GM12878 (cell line): ENCODE results near the gene TXNRD1. TPM values are rescaled to one million over a fixed set of nuclear protein-coding genes. Genes with fewer than 3 reads are reported as not detected.

ENCODE experiments used
- ATAC-seq: fragments of 200-7000 bp; cut with Tn5 transposase; 3 replicates; pipeline ENCODE4 v1.9.1; 2020; ENCODE audit warnings: mild to moderate bottlenecking, moderate library complexity
- BruUV-seq: library from RNA; stranded (reverse); fragments of 400-500 nt; replicated peaks from 2 replicates; lab custom pipeline; 2021; lab: Mats Ljungman, UMichigan
- CTCF ChIA-PET: fragments of 300-600 bp; sonication (Branson Sonifier 250); formaldehyde crosslinking; extraction: SDS; loops from one replicate; lab custom pipeline; 2021; ENCODE audit warnings: inconsistent platforms; lab: Yijun Ruan, JAX
- POLR2A ChIA-PET: fragments of 350-600 bp; formaldehyde crosslinking; extraction: SDS; loops from one replicate; lab custom pipeline; 2021; ENCODE audit warnings: inconsistent platforms; lab: Charles Lee
- RAD21 ChIA-PET: fragments of 300-600 bp; sonication (Branson Sonifier 250); formaldehyde crosslinking; loops from one replicate; lab custom pipeline; 2023; ENCODE audit warnings: antibody characterized with exemption; ENCODE audit not compliant: unreplicated experiment; lab: Charles Lee
- SMC1A ChIA-PET: fragments of 300-600 bp; sonication (Branson Sonifier 250); formaldehyde crosslinking; loops from one replicate; lab custom pipeline; 2023; ENCODE audit not compliant: unreplicated experiment, uncharacterized antibody; lab: Charles Lee
- DNase-seq: peaks from one replicate; pipeline ENCODE4 v3.0.0-alpha.2; 2011; ENCODE audit warnings: low read depth, low spot score
- FAIRE-seq: peaks from 3 replicates; lab custom pipeline; 2011; peaks lifted over from hg19 to GRCh38; lab: Jason Lieb, UNC
- H2AFZ ChIP-seq: 2 replicates; pipeline ENCODE4 v1.6.0; 2011; ENCODE audit warnings: low read depth, low read length, control low read depth; ENCODE audit not compliant: control insufficient read depth
- H3K27ac ChIP-seq: 2 replicates; pipeline ENCODE4 v1.5.1; 2011; ENCODE audit warnings: control low read depth; ENCODE audit not compliant: control insufficient read depth, insufficient read depth
- H3K27me3 ChIP-seq, 2 experiments: replicated peaks in 1 of 2; 2 replicates each; pipeline versions ENCODE4 v1.6.0 to v1.6.1; 2011; ENCODE audit warnings: low read length in 1 of 2; ENCODE audit not compliant: control insufficient read depth in 2 of 2, insufficient read depth in 2 of 2
- H3K36me3 ChIP-seq, 2 experiments: 2 replicates each; pipeline ENCODE4 v1.5.1; 2011; ENCODE audit warnings: low read length in 1 of 2; ENCODE audit not compliant: control insufficient read depth in 2 of 2, insufficient read depth in 2 of 2
- H3K4me1 ChIP-seq: 2 replicates; pipeline ENCODE4 v1.6.1; 2011; ENCODE audit warnings: mild to moderate bottlenecking, low read length, moderate library complexity, mixed read lengths; ENCODE audit not compliant: control insufficient read depth, insufficient read depth
- H3K4me2 ChIP-seq: 2 replicates; pipeline ENCODE4 v1.6.0; 2011; ENCODE audit warnings: control low read depth; ENCODE audit not compliant: control insufficient read depth, insufficient read depth
- H3K4me3 ChIP-seq: fragments of 200-600 bp; sonication (generic); 2 replicates; pipeline ENCODE4 v1.5.1; 2016
- H3K79me2 ChIP-seq: 2 replicates; pipeline ENCODE4 v1.6.0; 2011; ENCODE audit warnings: low read length; ENCODE audit not compliant: control insufficient read depth, insufficient read depth
- H3K9ac ChIP-seq: 2 replicates; pipeline ENCODE4 v1.8.0; 2011; ENCODE audit warnings: low read length, control low read depth, mixed read lengths; ENCODE audit not compliant: control insufficient read depth, insufficient read depth
- H3K9me3 ChIP-seq: replicated peaks from 3 replicates; pipeline ENCODE4 v1.5.1; 2011; ENCODE audit warnings: mild to moderate bottlenecking, low read length; ENCODE audit not compliant: control insufficient read depth, insufficient read depth
- H4K20me1 ChIP-seq: 2 replicates; pipeline ENCODE4 v1.6.0; 2011; ENCODE audit not compliant: control insufficient read depth, insufficient read depth
- IRF3 ChIP-seq: fragments of 450-650 bp; IDR thresholded peaks from 2 replicates; pipeline ENCODE4 v1.6.1; 2014; ENCODE audit warnings: mild to moderate bottlenecking
- MYC ChIP-seq: IDR thresholded peaks from 2 replicates; pipeline ENCODE4 v1.6.1; 2011; ENCODE audit warnings: mild to moderate bottlenecking, low read length, moderate library complexity, inconsistent platforms; ENCODE audit not compliant: insufficient read depth, insufficient replicate concordance, insufficient read length, severe bottlenecking
- SMC3 ChIP-seq: IDR thresholded peaks from 2 replicates; pipeline ENCODE4 v1.6.1; 2011; ENCODE audit warnings: low read length, improper control_type of control experiment, borderline replicate concordance
- ZNF207 ChIP-seq: fragments of 450-650 bp; IDR thresholded peaks from 2 replicates; pipeline ENCODE4 v1.6.1; 2014; ENCODE audit warnings: antibody characterized with exemption, mild to moderate bottlenecking, borderline replicate concordance
- ZNF622 ChIP-seq: fragments of 450-650 bp; IDR thresholded peaks from 2 replicates; pipeline ENCODE4 v1.6.1; 2017; ENCODE audit warnings: mild to moderate bottlenecking, inconsistent platforms
- WGBS: methylation state at CpG from one replicate; pipeline ENCODE4 v1.1.6; 2016; ENCODE audit warnings: low lambda C conversion rate; ENCODE audit not compliant: insufficient replicate concordance, insufficient coverage; ENCODE audit errors: missing lambda C conversion rate; 5-methylcytosine and 5-hydroxymethylcytosine counted together
- in situ Hi-C: fragments of 300-500 bp; cut with MboI; formaldehyde crosslinking; loops from 9 replicates; pipeline ENCODE4 v1.14.3; 2018; ENCODE audit warnings: mixed read lengths
- intact Hi-C: fragments of 100-400 bp; cut with micrococcal nuclease; formaldehyde crosslinking; loops from one replicate; pipeline ENCODE4 v1.14.2; 2022; ENCODE audit not compliant: unreplicated experiment
- polyA plus RNA-seq, 11 experiments: library from polyadenylated mRNA; depleted of rRNA in 4 of 11; unstranded in 6 of 11; stranded (reverse) in 5 of 11; fragments of >200 nt; fragmentation: Nextera tagmentation in 4 of 11; fragmentation: Illumina TruSeq in 1 of 11; extraction: Ambion mirVana in 4 of 11; extraction: Trizol in 1 of 11; gene quantifications; 1 replicate in 1 of 11; 2 replicates in 10 of 11; pipeline versions ENCODE4 v1.2.1 to v1.2.3, GENCODE V29; 2011 to 2016; ENCODE audit warnings: inconsistent platforms in 2 of 11, missing spikeins in 2 of 11, low read depth in 1 of 11
- total RNA-seq, 4 experiments: library from RNA; depleted of rRNA in 3 of 4; stranded (reverse); fragments of >200 nt in 3 of 4; fragmentation: Illumina TruSeq in 1 of 4; extraction: Trizol in 1 of 4; gene quantifications; 2 replicates each; pipeline versions ENCODE4 v1.2.1 to v1.2.3, GENCODE V29; 2013 to 2021
- TF ChIP-seq, protein P1 (sequence below): IDR thresholded peaks from 2 replicates; pipeline ENCODE4 v1.6.1; 2012; ENCODE audit warnings: low read depth, low read length, improper control_type of control experiment

TXNRD1 gene
- total and polyA plus RNA-seq, 10 of the 15 experiments (the other 5 are each of a cell fraction or from before 2014, with no cell fraction given): 52.6 to 84.6 (median 67.8) TPM

DNA sequence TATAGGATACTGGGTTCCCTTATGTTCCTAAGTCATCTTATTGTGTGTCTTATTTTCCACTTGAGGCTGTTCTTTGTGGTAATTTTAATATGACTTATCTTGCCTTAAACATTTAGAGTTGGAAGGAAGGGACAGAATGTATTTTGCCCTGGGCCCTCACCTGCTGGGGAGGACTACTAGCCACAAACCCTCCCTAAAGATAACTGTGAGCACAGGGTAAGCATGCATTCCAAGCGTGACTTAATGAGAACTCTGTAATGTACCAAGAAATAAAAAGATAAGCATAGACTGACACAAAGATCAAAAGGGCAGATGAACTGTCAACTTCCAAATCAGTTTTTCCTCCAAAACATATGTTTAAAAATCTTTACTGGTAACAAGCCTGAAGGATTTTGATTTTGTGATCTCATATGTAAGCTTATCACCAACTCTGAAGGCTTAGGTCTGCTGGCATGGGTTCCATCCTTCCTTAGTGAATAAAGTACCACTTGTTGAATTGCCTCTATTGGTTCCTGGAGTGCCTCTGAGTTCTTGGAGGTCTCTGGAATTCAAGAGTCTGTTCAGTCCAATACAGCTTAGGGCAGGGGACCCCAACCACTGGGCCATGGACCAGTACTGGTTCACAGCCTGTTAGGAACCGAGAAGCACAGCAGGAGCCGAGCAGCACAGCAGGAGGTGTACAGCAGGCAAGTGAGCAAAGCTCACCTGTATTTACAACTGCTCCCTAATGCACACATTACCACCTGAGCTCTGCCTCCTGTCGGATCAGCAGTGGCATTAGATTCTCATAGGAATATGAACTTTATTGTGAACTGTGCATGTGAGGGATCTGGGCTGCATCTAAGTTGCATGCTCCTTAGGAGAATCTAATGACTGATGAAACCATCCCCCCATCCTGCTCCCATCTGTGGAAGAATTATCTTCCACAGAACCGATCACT is 47.8 kb upstream of the TXNRD1 start:
- no peaks in the 10 kb centered on the region for H4K20me1 ChIP-seq
- ChIA-PET POLR2A (no interaction called here), CTCF (interaction anchor here (1.0 to 1.3 kb wide), 2 partner anchors 25 to 59 kb away, joined by 3 read pairs; no protein-coding TSS in a partner anchor), SMC1A (no interaction called here), RAD21 (no interaction called here)
- TF ChIP-seq MYC (no peak), ZNF207 (no peak), IRF3 (no peak), ZNF622 (no peak), SMC3 (no peak)
- TF ChIP-seq, protein P1, sequence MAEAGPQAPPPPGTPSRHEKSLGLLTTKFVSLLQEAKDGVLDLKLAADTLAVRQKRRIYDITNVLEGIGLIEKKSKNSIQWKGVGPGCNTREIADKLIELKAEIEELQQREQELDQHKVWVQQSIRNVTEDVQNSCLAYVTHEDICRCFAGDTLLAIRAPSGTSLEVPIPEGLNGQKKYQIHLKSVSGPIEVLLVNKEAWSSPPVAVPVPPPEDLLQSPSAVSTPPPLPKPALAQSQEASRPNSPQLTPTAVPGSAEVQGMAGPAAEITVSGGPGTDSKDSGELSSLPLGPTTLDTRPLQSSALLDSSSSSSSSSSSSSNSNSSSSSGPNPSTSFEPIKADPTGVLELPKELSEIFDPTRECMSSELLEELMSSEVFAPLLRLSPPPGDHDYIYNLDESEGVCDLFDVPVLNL: no peak
- ATAC-seq (no peak), FAIRE-seq (no peak), DNase-seq (no peak)
- H3K9ac ChIP-seq: no peak overlapping the region
- no peaks in the 10 kb centered on the region for H3K9me3 ChIP-seq
- intact Hi-C loops (no loop called here), in situ Hi-C loops (no loop called here)
- H2AFZ ChIP-seq: no peak overlapping the region
- H3K36me3 ChIP-seq: no peaks in the 10 kb centered on the region
- H3K4me3 ChIP-seq: no peak overlapping the region
- H3K4me1 ChIP-seq: no peaks in the 10 kb centered on the region
- no peak overlapping the region for H3K4me2 ChIP-seq
- no TSS peak for BruUV-seq
- 41% methylated on average over 5 of the region's 5 CpGs for WGBS
- H3K27me3 ChIP-seq: no peaks in the 10 kb centered on the region
- H3K27ac ChIP-seq: no peak overlapping the region
- H3K79me2 ChIP-seq: no peaks in the 10 kb centered on the region
